ENCODE measurements around the gene LSAMP. TPM values are rescaled to one million over a fixed set of nuclear protein-coding genes. Genes with fewer than 3 reads are reported as not detected.
A peak's percentile ranks its signal among the peaks of the same experiment; 100 is the strongest.

Gene LSAMP
- total and polyA plus RNA-seq, 2 experiments from 2014 or later, result 2.0 to 2.9 TPM

DNA sequence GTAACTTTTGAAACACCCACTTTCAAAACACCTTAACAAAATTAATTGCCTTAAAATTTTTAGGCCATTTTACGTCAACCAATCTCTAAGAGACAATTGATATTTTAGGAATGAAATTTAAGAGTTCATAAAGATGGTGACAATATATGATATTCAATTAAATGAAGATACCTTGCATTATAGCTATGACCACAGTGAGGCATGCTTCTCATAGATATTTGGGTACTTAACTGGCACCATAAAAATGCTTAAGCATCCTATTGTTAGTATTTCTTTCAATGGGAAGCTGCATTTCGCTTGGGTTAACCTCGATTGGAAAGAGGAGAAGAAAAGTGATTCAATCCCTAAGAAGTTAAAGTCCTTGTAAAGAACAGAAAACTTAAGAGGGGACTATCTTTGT, 613.0 kb downstream of the LSAMP start:
- H3K79me2 ChIP-seq (replicated peaks; ENCODE audit: insufficient read depth), result no peaks in the 10 kb centered on the region
- H4K20me1 ChIP-seq (replicated peaks; ENCODE audit: insufficient read depth), result no peaks in the 10 kb centered on the region
- no peak overlapping the region for H3K4me3 ChIP-seq
- ATAC-seq (no peak), DNase-seq (ENCODE audit: low spot score) (no peak)
- H3K27me3 ChIP-seq (ENCODE audit: insufficient read depth), result no peaks in the 10 kb centered on the region
- H3K27ac Mint-ChIP-seq, result no peak overlapping the region
- no peak overlapping the region for H2AFZ ChIP-seq
- H3K27ac ChIP-seq (ENCODE audit: low read depth), result no peak overlapping the region
- H3K9me3 Mint-ChIP-seq, result no peaks in the 10 kb centered on the region
- no peaks in the 10 kb centered on the region for H3F3A ChIP-seq (replicated peaks; ENCODE audit: low read depth)
- no peaks in the 10 kb centered on the region for H3K36me3 ChIP-seq (ENCODE audit: insufficient read depth)
- TF ChIP-seq ZNF114 (CRISPR knock-in tag; IDR thresholded peaks at IDR 0.05), result no peak
- TF ChIP-seq, protein P1, sequence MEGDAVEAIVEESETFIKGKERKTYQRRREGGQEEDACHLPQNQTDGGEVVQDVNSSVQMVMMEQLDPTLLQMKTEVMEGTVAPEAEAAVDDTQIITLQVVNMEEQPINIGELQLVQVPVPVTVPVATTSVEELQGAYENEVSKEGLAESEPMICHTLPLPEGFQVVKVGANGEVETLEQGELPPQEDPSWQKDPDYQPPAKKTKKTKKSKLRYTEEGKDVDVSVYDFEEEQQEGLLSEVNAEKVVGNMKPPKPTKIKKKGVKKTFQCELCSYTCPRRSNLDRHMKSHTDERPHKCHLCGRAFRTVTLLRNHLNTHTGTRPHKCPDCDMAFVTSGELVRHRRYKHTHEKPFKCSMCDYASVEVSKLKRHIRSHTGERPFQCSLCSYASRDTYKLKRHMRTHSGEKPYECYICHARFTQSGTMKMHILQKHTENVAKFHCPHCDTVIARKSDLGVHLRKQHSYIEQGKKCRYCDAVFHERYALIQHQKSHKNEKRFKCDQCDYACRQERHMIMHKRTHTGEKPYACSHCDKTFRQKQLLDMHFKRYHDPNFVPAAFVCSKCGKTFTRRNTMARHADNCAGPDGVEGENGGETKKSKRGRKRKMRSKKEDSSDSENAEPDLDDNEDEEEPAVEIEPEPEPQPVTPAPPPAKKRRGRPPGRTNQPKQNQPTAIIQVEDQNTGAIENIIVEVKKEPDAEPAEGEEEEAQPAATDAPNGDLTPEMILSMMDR (conservative IDR thresholded peaks at IDR 0.05; ENCODE audit: low read depth in 2 of 2), result peak in 1 of 2 experiments; percentile 18; a peak in 2 of 4 replicates
- H3K4me1 Mint-ChIP-seq, result peaks cover 29% of the 10 kb centered on the region
- H3K27me3 Mint-ChIP-seq (ENCODE audit: insufficient read depth, low read depth, poor library complexity), result no peaks in the 10 kb centered on the region
- no peak overlapping the region for H3K4me2 ChIP-seq
- H3K4me1 ChIP-seq (ENCODE audit: insufficient read depth), result peaks cover 20% of the 10 kb centered on the region
- no peaks in the 10 kb centered on the region for H3K36me3 Mint-ChIP-seq (ENCODE audit: low read depth)
- H3K4me3 Mint-ChIP-seq, result no peak overlapping the region
- no peaks in the 10 kb centered on the region for H3K9me2 ChIP-seq (ENCODE audit: insufficient read depth)

GRCh38 chr3:115831864-115832263, 613.4 kb downstream of the LSAMP start:
- H3K9me2 ChIP-seq (ENCODE audit: insufficient read depth), result no peaks in the 10 kb centered on the region
- no peaks in the 10 kb centered on the region for H3K79me2 ChIP-seq (replicated peaks; ENCODE audit: insufficient read depth)
- H3K4me3 ChIP-seq, result no peak overlapping the region
- ATAC-seq (peak; percentile 55), DNase-seq (ENCODE audit: low spot score) (no peak)
- H3K4me2 ChIP-seq, result no peak overlapping the region
- H3K27me3 ChIP-seq (ENCODE audit: insufficient read depth), result no peaks in the 10 kb centered on the region
- H3K36me3 Mint-ChIP-seq (ENCODE audit: low read depth), result no peaks in the 10 kb centered on the region
- no peaks in the 10 kb centered on the region for H3K36me3 ChIP-seq (ENCODE audit: insufficient read depth)
- H3F3A ChIP-seq (replicated peaks; ENCODE audit: low read depth), result no peaks in the 10 kb centered on the region
- no peak overlapping the region for H2AFZ ChIP-seq
- H3K9me3 Mint-ChIP-seq, result no peaks in the 10 kb centered on the region
- H3K4me1 ChIP-seq (ENCODE audit: insufficient read depth), result peaks cover 18% of the 10 kb centered on the region
- no peak overlapping the region for H3K4me3 Mint-ChIP-seq
- no peaks in the 10 kb centered on the region for H4K20me1 ChIP-seq (replicated peaks; ENCODE audit: insufficient read depth)
- H3K27ac ChIP-seq (ENCODE audit: low read depth), result no peak overlapping the region
- H3K4me1 Mint-ChIP-seq, result peaks cover 29% of the 10 kb centered on the region
- no peaks in the 10 kb centered on the region for H3K27me3 Mint-ChIP-seq (ENCODE audit: insufficient read depth, low read depth, poor library complexity)
- peak overlapping the region; percentile 14 for H3K27ac Mint-ChIP-seq
- no peak for TF ChIP-seq JUNB (IDR thresholded peaks at IDR 0.05; ENCODE audit: unreplicated experiment)
- no peak for TF ChIP-seq ETS1 (IDR thresholded peaks at IDR 0.05)
- no peak for TF ChIP-seq POLR2AphosphoS5 (IDR thresholded peaks at IDR 0.05; ENCODE audit: low read depth)
- TF ChIP-seq ZNF114 (CRISPR knock-in tag; IDR thresholded peaks at IDR 0.05), result no peak
- no peak for TF ChIP-seq ZNF331 (CRISPR knock-in tag; IDR thresholded peaks at IDR 0.05; ENCODE audit: low read depth)
- no peak for TF ChIP-seq ZNF462 (CRISPR knock-in tag; IDR thresholded peaks at IDR 0.05)
- no peak for TF ChIP-seq EZH2 (IDR thresholded peaks at IDR 0.05; ENCODE audit: low read depth, unreplicated experiment)
- TF ChIP-seq CREB1 (CRISPR knock-in tag; IDR thresholded peaks at IDR 0.05; ENCODE audit: low read depth), result no peak
- no peak for TF ChIP-seq STAT1 (IDR thresholded peaks at IDR 0.05; ENCODE audit: unreplicated experiment)
